ENCODE data around the gene SERPINH1. TPM values are rescaled to one million over a fixed set of nuclear protein-coding genes. Genes with fewer than 3 reads are reported as not detected.
A peak's percentile ranks its signal among the peaks of the same experiment; 100 is the strongest.

The SERPINH1 gene
- total RNA-seq, 1 experiment from 2014 or later = 89.8 TPM

DNA sequence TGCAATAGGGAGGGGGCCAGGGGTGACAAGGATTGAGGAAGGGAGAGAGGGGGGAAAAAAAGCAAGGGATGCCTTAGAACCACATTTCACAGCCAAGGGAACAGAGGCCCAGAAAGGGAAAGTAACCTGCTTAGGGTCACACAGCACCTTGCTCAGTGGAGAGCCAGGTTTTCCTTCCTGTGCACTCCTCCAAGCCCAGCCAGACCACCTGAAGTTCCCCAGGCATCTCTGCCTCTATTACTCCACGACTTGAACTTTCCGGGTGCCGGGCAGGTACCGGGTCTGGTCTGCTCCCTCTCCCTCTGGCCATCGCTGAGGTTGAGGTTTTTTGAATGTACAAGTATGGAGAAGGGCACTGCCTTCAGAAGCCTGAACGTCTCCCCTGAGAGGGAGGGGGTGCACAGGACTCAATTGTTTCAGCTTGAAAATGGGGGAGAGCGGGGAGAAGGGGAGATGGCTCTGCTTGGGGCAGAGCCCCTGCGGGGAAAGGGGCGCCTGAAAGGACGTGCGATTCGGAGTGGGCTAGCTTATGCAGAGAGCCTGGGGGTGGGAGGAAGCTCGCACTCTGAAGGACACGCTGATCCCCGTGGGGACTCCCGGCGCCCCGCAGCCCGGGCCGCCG, 516 bp upstream of the SERPINH1 start:
- Histone ChIP-seq H3K4me1 (ENCODE audit: control insufficient read depth, insufficient read depth, low read length) (peaks cover 49% of the 10 kb centered on the region), H3K4me3 (ENCODE audit: low read depth in 2 of 2, low read length in 2 of 2) (peak overlapping the region; percentile 86 to 89), H3K27ac (ENCODE audit: low read length) (peak overlapping the region; percentile 99), H3K36me3 (ENCODE audit: control insufficient read depth, insufficient read depth, low read length) (peaks cover 3% of the 10 kb centered on the region; the same call in 1 of the 2 replicates), H3K27me3 (ENCODE audit: control insufficient read depth, insufficient read depth, low read length) (no peaks in the 10 kb centered on the region), H3K9me3 (ENCODE audit: control insufficient read depth, insufficient read depth, low read depth, low read length) (no peaks in the 10 kb centered on the region)
- intact Hi-C loops (cut with micrococcal nuclease; ENCODE audit: unreplicated experiment) (no loop called here), in situ Hi-C loops (cut with HindIII; ENCODE audit: low pct_unique_long_range_greater_than_20kb, low sequenced_read_pairs) (no loop called here)
- ATAC-seq (no peak), DNase-seq (ENCODE audit: low read depth, low spot score) (no peak)
- TF ChIP-seq POLR2AphosphoS5 (IDR thresholded peaks at IDR 0.05; ENCODE audit: low read depth, low read length) = no peak
- ChIA-PET POLR2A (interaction anchor here (0.6 to 0.7 kb wide), 3 partner anchors 58 to 262 kb away, joined by 3 to 9 read pairs (median 3); no protein-coding TSS in a partner anchor), CTCF (no interaction called here)
- no TSS peak for BruUV-seq (replicated peaks)

DNA sequence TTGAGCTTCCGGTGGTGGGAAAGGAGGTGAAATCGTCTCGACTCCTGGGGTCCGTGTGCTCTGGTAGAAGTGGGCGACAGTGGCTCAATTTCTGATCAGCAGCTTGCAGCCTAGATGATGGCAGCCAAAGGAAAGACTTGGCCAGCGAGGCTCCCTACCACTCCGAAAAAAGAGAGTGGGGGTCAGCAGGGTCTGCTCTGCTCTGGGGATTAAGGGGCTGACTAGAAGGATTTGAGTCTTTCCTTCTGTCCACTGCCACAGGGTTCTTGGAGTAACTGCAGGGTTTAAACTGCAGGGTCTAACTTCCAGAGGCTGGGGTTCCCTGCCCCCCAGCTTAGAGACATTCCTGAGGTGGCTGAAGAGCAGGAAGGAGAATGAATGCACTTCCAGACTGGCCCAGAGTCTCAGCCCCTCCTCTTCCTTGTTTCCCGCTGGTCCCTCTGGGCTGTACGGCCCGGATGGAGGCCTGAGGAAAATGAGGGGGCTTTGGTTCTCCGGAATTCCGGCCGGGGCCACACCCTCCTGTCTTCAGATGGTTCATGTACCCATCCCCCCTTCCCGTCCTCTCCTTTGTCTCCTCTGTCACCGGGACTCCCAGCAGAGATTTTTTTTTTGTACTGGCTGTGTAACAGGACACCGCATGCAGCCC, 907 bp downstream of the SERPINH1 start:
- intact Hi-C loops (cut with micrococcal nuclease; ENCODE audit: unreplicated experiment) (no loop called here), in situ Hi-C loops (cut with HindIII; ENCODE audit: low pct_unique_long_range_greater_than_20kb, low sequenced_read_pairs) (no loop called here)
- peak overlapping the region; percentile 86 to 89 for H3K4me3 ChIP-seq (ENCODE audit: low read depth in 2 of 2, low read length in 2 of 2)
- peak overlapping the region; percentile 99 for H3K27ac ChIP-seq (ENCODE audit: low read length)
- no peaks in the 10 kb centered on the region for H3K9me3 ChIP-seq (ENCODE audit: control insufficient read depth, insufficient read depth, low read depth, low read length)
- ATAC-seq = peak; percentile 53
- H3K36me3 ChIP-seq (ENCODE audit: control insufficient read depth, insufficient read depth, low read length) = peaks cover 6% of the 10 kb centered on the region; the same call in 1 of the 2 replicates
- no peak for DNase-seq (ENCODE audit: low read depth, low spot score)
- POLR2A ChIA-PET = interaction anchor here (0.6 to 0.7 kb wide), 2 partner anchors 9 to 35 kb away, joined by 6 to 9 read pairs; no protein-coding TSS in a partner anchor
- H3K4me1 ChIP-seq (ENCODE audit: control insufficient read depth, insufficient read depth, low read length) = peaks cover 48% of the 10 kb centered on the region
- TF ChIP-seq, protein P1, sequence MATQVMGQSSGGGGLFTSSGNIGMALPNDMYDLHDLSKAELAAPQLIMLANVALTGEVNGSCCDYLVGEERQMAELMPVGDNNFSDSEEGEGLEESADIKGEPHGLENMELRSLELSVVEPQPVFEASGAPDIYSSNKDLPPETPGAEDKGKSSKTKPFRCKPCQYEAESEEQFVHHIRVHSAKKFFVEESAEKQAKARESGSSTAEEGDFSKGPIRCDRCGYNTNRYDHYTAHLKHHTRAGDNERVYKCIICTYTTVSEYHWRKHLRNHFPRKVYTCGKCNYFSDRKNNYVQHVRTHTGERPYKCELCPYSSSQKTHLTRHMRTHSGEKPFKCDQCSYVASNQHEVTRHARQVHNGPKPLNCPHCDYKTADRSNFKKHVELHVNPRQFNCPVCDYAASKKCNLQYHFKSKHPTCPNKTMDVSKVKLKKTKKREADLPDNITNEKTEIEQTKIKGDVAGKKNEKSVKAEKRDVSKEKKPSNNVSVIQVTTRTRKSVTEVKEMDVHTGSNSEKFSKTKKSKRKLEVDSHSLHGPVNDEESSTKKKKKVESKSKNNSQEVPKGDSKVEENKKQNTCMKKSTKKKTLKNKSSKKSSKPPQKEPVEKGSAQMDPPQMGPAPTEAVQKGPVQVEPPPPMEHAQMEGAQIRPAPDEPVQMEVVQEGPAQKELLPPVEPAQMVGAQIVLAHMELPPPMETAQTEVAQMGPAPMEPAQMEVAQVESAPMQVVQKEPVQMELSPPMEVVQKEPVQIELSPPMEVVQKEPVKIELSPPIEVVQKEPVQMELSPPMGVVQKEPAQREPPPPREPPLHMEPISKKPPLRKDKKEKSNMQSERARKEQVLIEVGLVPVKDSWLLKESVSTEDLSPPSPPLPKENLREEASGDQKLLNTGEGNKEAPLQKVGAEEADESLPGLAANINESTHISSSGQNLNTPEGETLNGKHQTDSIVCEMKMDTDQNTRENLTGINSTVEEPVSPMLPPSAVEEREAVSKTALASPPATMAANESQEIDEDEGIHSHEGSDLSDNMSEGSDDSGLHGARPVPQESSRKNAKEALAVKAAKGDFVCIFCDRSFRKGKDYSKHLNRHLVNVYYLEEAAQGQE (IDR thresholded peaks at IDR 0.05; ENCODE audit: insufficient read depth in 1 of 2, low read depth in 2 of 2, low read length in 1 of 2) = no peak
- peak; percentile 43; the same call in 1 of the 2 replicates for TF ChIP-seq SIN3A (IDR thresholded peaks at IDR 0.05; ENCODE audit: borderline replicate concordance, insufficient read depth, low read depth, low read length)
- TSS peak; percentile 90 for BruUV-seq (replicated peaks)
- CTCF ChIA-PET = interaction anchor here (0.6 to 0.7 kb wide), 2 partner anchors 17 to 144 kb away, joined by 4 to 5 read pairs; no protein-coding TSS in a partner anchor
- no peaks in the 10 kb centered on the region for H3K27me3 ChIP-seq (ENCODE audit: control insufficient read depth, insufficient read depth, low read length)

DNA sequence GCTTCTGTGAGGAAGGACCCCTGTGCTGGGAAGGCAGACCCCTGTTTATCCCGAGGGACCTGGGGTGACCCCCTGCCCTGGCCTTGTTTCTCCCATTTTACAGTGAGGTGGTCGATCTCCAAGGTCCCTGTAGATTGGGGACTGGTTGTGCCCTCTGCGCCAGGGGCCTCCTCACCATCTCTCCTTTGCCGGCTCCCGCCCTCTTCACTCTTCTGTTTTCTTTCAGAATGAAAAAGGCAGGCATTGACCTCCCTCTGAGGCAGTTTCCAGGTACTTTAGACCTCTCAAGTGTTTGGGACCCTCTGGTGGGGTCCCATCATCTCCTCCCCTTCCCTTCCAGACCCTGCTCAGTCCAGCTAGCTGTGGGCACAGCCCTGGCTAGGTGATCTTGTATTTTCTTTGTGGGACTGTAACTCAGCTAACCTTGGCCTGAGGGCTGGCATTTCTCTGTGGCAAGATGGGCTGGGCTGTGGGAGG, 1.5 kb downstream of the SERPINH1 start:
- DNase-seq (ENCODE audit: low read depth, low spot score) (no peak), ATAC-seq (no peak)
- Histone ChIP-seq H3K4me3 (ENCODE audit: low read depth in 2 of 2, low read length in 2 of 2) (peak overlapping the region; percentile 86 to 89), H3K27me3 (ENCODE audit: control insufficient read depth, insufficient read depth, low read length) (no peaks in the 10 kb centered on the region), H3K9me3 (ENCODE audit: control insufficient read depth, insufficient read depth, low read depth, low read length) (no peaks in the 10 kb centered on the region), H3K4me1 (ENCODE audit: control insufficient read depth, insufficient read depth, low read length) (peaks cover 43% of the 10 kb centered on the region), H3K27ac (ENCODE audit: low read length) (peak overlapping the region; percentile 99), H3K36me3 (ENCODE audit: control insufficient read depth, insufficient read depth, low read length) (peaks cover 6% of the 10 kb centered on the region; the same call in 1 of the 2 replicates)
- intact Hi-C loops (cut with micrococcal nuclease; ENCODE audit: unreplicated experiment) (no loop called here), in situ Hi-C loops (cut with HindIII; ENCODE audit: low pct_unique_long_range_greater_than_20kb, low sequenced_read_pairs) (no loop called here)
- no TSS peak for BruUV-seq (replicated peaks)
- CTCF ChIA-PET = interaction anchor here (0.9 kb wide), 1 partner anchor 12 kb away, joined by 3 read pairs; no protein-coding TSS in a partner anchor
- POLR2A ChIA-PET = interaction anchor here (0.6 kb wide), 1 partner anchor 35 kb away, joined by 9 read pairs; no protein-coding TSS in a partner anchor
- no peak for TF ChIP-seq POLR2AphosphoS5 (IDR thresholded peaks at IDR 0.05; ENCODE audit: low read depth, low read length)
